ENCODE results near the gene THYN1.

- TF ChIP-seq CTCF (IDR thresholded peaks at IDR 0.05) (no peak), POLR2A (IDR thresholded peaks at IDR 0.05) (no peak)
Measured at GRCh38 chr11:134267966-134268365, 14.8 kb upstream of the THYN1 start.

Measured in testis (tissue), 2 donors.